Measurements from ENCODE around the gene PDE8B.

- no peak for TF ChIP-seq POLR2AphosphoS5 (IDR thresholded peaks at IDR 0.05; ENCODE audit: low read depth, low read length)
- TF ChIP-seq SMC3 (IDR thresholded peaks at IDR 0.05; ENCODE audit: low read depth, low read length), result no peak
- no peak for TF ChIP-seq CTCF (IDR thresholded peaks at IDR 0.05)
- TF ChIP-seq FOXM1 (IDR thresholded peaks at IDR 0.05; ENCODE audit: low read depth), result no peak
- TF ChIP-seq USF2 (IDR thresholded peaks at IDR 0.05; ENCODE audit: borderline replicate concordance, low read depth, low read length), result no peak
These were observed 220.8 kb downstream of the PDE8B start for GRCh38 chr5:77431286-77431685.

Data from SK-N-SH (cell line).